Measurements from ENCODE around the gene CAMK4.
"Not testable (repeated sequence)": the region's sequence is repeated elsewhere in the genome, so short reads cannot be mapped to it uniquely, and the experiment has no call there.

CAMK4 gene

DNA sequence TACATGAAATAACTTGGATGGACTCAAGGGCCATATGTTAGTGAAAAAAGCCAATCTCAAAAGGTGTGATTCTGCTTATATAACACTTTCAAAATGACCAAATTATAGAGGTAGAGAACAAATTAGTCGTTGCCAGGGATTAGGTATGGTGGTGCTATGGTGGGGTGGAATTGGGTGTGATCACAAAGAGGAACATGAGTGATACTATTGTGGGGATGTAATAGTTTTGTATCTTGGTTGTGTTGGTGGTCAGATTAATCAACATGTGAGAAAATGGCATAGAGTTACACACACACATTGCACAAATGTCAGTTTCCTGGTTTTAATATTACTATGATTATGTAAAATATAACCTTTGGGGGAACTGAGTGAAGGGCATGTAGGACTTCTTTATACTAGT is 31.9 kb downstream of the CAMK4 start:
- Histone ChIP-seq H3K27me3 (ENCODE audit: insufficient read depth, poor library complexity, severe bottlenecking) (no peaks in the 10 kb centered on the region), H3K4me3 (replicated peaks; ENCODE audit: insufficient read depth, low read length) (no peak overlapping the region), H3K27ac (replicated peaks) (no peak overlapping the region)
- TF ChIP-seq, protein P1, sequence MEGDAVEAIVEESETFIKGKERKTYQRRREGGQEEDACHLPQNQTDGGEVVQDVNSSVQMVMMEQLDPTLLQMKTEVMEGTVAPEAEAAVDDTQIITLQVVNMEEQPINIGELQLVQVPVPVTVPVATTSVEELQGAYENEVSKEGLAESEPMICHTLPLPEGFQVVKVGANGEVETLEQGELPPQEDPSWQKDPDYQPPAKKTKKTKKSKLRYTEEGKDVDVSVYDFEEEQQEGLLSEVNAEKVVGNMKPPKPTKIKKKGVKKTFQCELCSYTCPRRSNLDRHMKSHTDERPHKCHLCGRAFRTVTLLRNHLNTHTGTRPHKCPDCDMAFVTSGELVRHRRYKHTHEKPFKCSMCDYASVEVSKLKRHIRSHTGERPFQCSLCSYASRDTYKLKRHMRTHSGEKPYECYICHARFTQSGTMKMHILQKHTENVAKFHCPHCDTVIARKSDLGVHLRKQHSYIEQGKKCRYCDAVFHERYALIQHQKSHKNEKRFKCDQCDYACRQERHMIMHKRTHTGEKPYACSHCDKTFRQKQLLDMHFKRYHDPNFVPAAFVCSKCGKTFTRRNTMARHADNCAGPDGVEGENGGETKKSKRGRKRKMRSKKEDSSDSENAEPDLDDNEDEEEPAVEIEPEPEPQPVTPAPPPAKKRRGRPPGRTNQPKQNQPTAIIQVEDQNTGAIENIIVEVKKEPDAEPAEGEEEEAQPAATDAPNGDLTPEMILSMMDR (IDR thresholded peaks at IDR 0.05; ENCODE audit: insufficient read depth, low read length) = no peak
- TF ChIP-seq POLR2AphosphoS5 (IDR thresholded peaks at IDR 0.05; ENCODE audit: low read depth) (no peak), GABPA (IDR thresholded peaks at IDR 0.05; ENCODE audit: low read depth) (no peak), SPI1 (IDR thresholded peaks at IDR 0.05; ENCODE audit: borderline replicate concordance, low read depth) (no peak)
- TF ChIP-seq, protein P2, sequence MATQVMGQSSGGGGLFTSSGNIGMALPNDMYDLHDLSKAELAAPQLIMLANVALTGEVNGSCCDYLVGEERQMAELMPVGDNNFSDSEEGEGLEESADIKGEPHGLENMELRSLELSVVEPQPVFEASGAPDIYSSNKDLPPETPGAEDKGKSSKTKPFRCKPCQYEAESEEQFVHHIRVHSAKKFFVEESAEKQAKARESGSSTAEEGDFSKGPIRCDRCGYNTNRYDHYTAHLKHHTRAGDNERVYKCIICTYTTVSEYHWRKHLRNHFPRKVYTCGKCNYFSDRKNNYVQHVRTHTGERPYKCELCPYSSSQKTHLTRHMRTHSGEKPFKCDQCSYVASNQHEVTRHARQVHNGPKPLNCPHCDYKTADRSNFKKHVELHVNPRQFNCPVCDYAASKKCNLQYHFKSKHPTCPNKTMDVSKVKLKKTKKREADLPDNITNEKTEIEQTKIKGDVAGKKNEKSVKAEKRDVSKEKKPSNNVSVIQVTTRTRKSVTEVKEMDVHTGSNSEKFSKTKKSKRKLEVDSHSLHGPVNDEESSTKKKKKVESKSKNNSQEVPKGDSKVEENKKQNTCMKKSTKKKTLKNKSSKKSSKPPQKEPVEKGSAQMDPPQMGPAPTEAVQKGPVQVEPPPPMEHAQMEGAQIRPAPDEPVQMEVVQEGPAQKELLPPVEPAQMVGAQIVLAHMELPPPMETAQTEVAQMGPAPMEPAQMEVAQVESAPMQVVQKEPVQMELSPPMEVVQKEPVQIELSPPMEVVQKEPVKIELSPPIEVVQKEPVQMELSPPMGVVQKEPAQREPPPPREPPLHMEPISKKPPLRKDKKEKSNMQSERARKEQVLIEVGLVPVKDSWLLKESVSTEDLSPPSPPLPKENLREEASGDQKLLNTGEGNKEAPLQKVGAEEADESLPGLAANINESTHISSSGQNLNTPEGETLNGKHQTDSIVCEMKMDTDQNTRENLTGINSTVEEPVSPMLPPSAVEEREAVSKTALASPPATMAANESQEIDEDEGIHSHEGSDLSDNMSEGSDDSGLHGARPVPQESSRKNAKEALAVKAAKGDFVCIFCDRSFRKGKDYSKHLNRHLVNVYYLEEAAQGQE (IDR thresholded peaks at IDR 0.05; ENCODE audit: insufficient replicate concordance, low read depth) = no peak
- DNase-seq (ENCODE audit: low read depth in 1 of 2, low spot score in 1 of 2) = no peak

DNA sequence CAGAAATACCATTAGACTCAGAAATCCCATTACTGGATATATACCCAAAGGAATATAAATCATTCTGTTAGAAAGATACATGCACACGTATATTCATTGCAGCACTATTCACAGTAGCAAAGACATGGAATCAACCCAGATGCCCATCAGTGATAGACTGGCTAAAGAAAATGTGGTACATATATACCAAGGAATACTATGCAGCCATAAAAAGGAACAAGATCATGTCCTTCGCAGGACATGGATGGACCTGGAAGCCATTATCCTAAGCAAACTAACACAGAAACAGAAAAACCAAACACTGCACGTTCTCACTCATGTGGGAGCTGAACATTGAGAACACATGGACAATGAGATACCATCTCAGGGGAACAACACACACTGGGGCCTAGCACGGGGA is 33.4 kb downstream of the CAMK4 start:
- H3K27ac ChIP-seq (replicated peaks); DNase-seq (ENCODE audit: low read depth in 1 of 2, low spot score in 1 of 2); H3K27me3 ChIP-seq (ENCODE audit: insufficient read depth, poor library complexity, severe bottlenecking); H3K4me3 ChIP-seq (replicated peaks; ENCODE audit: insufficient read depth, low read length): not testable (repeated sequence)

DNA sequence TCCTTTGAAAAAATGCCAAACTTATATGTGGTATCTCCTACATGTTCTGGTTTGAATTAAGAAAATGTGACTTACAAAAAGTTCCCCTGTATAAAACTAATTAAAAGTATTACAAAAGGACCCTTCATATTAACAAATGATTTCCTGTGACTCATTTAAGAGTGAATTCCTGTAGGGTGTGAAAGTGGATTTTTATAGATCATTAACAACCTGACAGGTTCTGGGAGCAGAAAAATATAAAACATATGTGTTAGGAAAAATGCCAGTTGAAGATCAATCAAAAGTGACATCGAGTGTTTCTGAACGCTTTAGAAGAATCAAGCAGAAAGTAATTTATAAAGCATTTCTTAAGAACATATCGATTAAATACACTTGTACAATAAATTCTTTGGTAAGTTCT is 35.5 kb downstream of the CAMK4 start:
- Histone ChIP-seq H3K27ac (replicated peaks) (no peak overlapping the region), H3K27me3 (ENCODE audit: insufficient read depth, poor library complexity, severe bottlenecking) (no peaks in the 10 kb centered on the region), H3K4me3 (replicated peaks; ENCODE audit: insufficient read depth, low read length) (no peak overlapping the region)
- DNase-seq (ENCODE audit: low read depth in 1 of 2, low spot score in 1 of 2) = no peak
- TF ChIP-seq, protein P2 (IDR thresholded peaks at IDR 0.05; ENCODE audit: insufficient replicate concordance, low read depth) = no peak
- TF ChIP-seq, protein P1 (IDR thresholded peaks at IDR 0.05; ENCODE audit: insufficient read depth, low read length) = no peak
- TF ChIP-seq POLR2AphosphoS5 (IDR thresholded peaks at IDR 0.05; ENCODE audit: low read depth) (no peak), GABPA (IDR thresholded peaks at IDR 0.05; ENCODE audit: low read depth) (no peak), SPI1 (IDR thresholded peaks at IDR 0.05; ENCODE audit: borderline replicate concordance, low read depth) (no peak)

DNA sequence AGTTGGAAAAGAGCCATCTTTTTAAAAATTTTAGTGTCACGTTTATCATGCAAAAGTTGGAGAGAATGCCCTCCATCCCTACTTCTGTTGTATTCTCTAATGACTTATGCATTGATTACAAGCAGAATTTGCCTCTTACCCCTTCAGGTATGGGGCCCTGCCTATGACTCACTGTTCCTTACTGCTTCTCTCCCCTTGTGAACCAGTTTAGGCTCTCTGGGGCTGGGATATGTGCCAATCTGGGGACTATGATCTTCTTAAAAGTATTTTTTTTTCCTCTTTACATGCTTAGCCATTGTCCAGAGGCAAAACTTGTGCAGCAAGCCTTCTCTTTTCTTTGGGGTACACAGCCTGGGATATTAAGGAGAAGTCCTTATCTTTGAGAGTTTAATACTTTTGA is 37.4 kb downstream of the CAMK4 start:
- no peak for DNase-seq (ENCODE audit: low read depth in 1 of 2, low spot score in 1 of 2)
- H3K27me3 ChIP-seq (ENCODE audit: insufficient read depth, poor library complexity, severe bottlenecking) = no peaks in the 10 kb centered on the region
- TF ChIP-seq SPI1 (IDR thresholded peaks at IDR 0.05; ENCODE audit: borderline replicate concordance, low read depth) (no peak), POLR2AphosphoS5 (IDR thresholded peaks at IDR 0.05; ENCODE audit: low read depth) (no peak), GABPA (IDR thresholded peaks at IDR 0.05; ENCODE audit: low read depth) (no peak)
- TF ChIP-seq, protein P1 (IDR thresholded peaks at IDR 0.05; ENCODE audit: insufficient read depth, low read length) = no peak
- TF ChIP-seq, protein P2 (IDR thresholded peaks at IDR 0.05; ENCODE audit: insufficient replicate concordance, low read depth) = no peak
- no peak overlapping the region for H3K4me3 ChIP-seq (replicated peaks; ENCODE audit: insufficient read depth, low read length)
- H3K27ac ChIP-seq (replicated peaks) = no peak overlapping the region

Measured in HL-60 (cell line).